Suprapubic skin (tissue), 4 donors: ENCODE results near the gene NPM1. TPM values are rescaled to one million over a fixed set of nuclear protein-coding genes. Genes with fewer than 3 reads are reported as not detected.
"Not testable (repeated sequence)": the region's sequence is repeated elsewhere in the genome, so short reads cannot be mapped to it uniquely, and the experiment has no call there.

Experiments used
- DNase-seq, 2 donors: peaks; one replicate each; pipeline ENCODE4 v3.0.0-alpha.2; 2019; ENCODE audit warnings: low spot score in 2 of 2
- H3K27ac ChIP-seq: fragments of 200-600 bp; sonication (generic); one replicate; pipeline ENCODE4 v1.5.1; 2019
- H3K27me3 ChIP-seq: fragments of 200-600 bp; sonication (generic); one replicate; pipeline ENCODE4 v1.5.1; 2019
- H3K36me3 ChIP-seq: fragments of 200-600 bp; sonication (generic); one replicate; pipeline ENCODE4 v1.5.1; 2019
- H3K4me1 ChIP-seq: fragments of 200-600 bp; sonication (generic); one replicate; pipeline ENCODE4 v1.5.1; 2019
- H3K4me3 ChIP-seq: fragments of 200-600 bp; sonication (generic); one replicate; pipeline ENCODE4 v1.5.1; 2019; ENCODE audit warnings: mild to moderate bottlenecking
- H3K9me3 ChIP-seq: fragments of 200-600 bp; sonication (generic); one replicate; pipeline ENCODE4 v1.5.1; 2019
- EP300 ChIP-seq: sonication (generic); formaldehyde crosslinking; IDR thresholded peaks from one replicate; pipeline ENCODE4 v1.6.1; 2017; ENCODE audit warnings: antibody characterized with exemption
- POLR2A ChIP-seq, 2 donors: fragments of 450-650 bp; IDR thresholded peaks; one replicate each; pipeline ENCODE4 v1.6.1; 2017; ENCODE audit warnings: antibody characterized with exemption in 2 of 2, mild to moderate bottlenecking in 2 of 2, moderate library complexity in 2 of 2
- POLR2AphosphoS5 ChIP-seq, 3 donors: sonication (generic); formaldehyde crosslinking; IDR thresholded peaks; one replicate each; pipeline ENCODE4 v1.6.1; 2017; ENCODE audit warnings: antibody characterized with exemption in 3 of 3
- WGBS: methylation state at CpG from one replicate; pipeline ENCODE4 v1.1.5; 2018; 5-methylcytosine and 5-hydroxymethylcytosine counted together
- total RNA-seq, 4 donors: library from RNA; depleted of rRNA; stranded (reverse); fragments of >200 nt; gene quantifications; one replicate each; pipeline ENCODE4 v1.1.0, GENCODE V29; 2016
- TF ChIP-seq, protein P1 (sequence below), 2 donors: fragments of 200-600 bp in 1 of 2; fragments of 450-650 bp in 1 of 2; sonication (generic) in 1 of 2; IDR thresholded peaks; one replicate each; pipeline ENCODE4 v1.5.1; 2016 to 2019; ENCODE audit warnings: antibody characterized with exemption in 2 of 2, mild to moderate bottlenecking in 1 of 2, moderate library complexity in 1 of 2

The NPM1 gene
- total RNA-seq, 4 donors from 2014 or later, result 439 to 524 (median 469) TPM

DNA sequence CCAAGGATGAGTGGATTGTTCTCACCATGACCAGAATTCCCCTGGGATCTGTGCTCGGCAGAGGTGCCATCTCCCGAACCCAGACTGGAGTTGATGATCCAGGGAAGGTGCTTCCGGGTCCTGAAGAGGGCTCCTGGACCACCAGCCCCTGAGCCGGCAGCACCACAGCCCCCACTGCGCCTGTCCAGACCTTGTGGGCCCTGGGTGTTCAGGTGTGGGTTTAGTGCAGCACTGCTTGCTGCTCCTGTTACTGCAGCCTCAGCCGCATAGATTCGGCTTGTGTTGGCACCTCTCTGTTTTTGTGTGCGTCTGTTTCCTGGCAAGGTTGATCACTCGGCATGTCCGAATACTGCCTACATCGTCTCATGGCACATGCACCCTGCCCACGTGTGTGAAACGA is 16.3 kb upstream of the NPM1 start:
- Histone ChIP-seq H3K9me3 (no peaks in the 10 kb centered on the region), H3K4me1 (no peaks in the 10 kb centered on the region), H3K4me3 (no peak overlapping the region), H3K36me3 (no peaks in the 10 kb centered on the region), H3K27me3 (peaks cover 12% of the 10 kb centered on the region), H3K27ac (no peak overlapping the region)
- no peak for DNase-seq
- WGBS, result 75% methylated on average over 13 of the region's 13 CpGs
- TF ChIP-seq, protein P1, sequence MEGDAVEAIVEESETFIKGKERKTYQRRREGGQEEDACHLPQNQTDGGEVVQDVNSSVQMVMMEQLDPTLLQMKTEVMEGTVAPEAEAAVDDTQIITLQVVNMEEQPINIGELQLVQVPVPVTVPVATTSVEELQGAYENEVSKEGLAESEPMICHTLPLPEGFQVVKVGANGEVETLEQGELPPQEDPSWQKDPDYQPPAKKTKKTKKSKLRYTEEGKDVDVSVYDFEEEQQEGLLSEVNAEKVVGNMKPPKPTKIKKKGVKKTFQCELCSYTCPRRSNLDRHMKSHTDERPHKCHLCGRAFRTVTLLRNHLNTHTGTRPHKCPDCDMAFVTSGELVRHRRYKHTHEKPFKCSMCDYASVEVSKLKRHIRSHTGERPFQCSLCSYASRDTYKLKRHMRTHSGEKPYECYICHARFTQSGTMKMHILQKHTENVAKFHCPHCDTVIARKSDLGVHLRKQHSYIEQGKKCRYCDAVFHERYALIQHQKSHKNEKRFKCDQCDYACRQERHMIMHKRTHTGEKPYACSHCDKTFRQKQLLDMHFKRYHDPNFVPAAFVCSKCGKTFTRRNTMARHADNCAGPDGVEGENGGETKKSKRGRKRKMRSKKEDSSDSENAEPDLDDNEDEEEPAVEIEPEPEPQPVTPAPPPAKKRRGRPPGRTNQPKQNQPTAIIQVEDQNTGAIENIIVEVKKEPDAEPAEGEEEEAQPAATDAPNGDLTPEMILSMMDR (IDR thresholded peaks at IDR 0.05), result no peak
- TF ChIP-seq POLR2AphosphoS5 (IDR thresholded peaks at IDR 0.05) (no peak), POLR2A (IDR thresholded peaks at IDR 0.05) (no peak), EP300 (no peak)

DNA sequence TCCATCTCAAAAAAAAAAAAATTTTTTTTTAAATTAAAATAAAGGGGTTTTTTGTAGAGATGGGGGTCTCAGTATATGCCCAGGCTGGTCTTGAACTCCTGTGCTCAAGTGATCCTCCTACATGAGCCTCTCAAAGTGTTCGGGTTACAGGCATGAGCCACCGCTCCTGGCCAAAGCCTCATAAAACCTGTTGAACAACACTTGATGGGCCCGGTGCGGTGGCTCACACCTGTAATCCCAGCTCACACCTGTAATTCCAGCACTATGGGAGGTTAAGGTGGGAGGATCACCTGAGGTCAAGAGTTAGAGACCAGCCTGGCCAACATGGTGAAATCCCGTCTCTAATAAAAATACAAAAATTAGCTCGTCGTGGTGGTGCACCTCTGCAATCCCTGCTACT is 7.7 kb upstream of the NPM1 start:
- H3K27ac ChIP-seq, result no peak overlapping the region
- WGBS, result 89% methylated on average over 7 of the region's 7 CpGs
- no peaks in the 10 kb centered on the region for H3K27me3 ChIP-seq
- no peaks in the 10 kb centered on the region for H3K9me3 ChIP-seq
- TF ChIP-seq POLR2AphosphoS5 (IDR thresholded peaks at IDR 0.05), result no peak
- TF ChIP-seq EP300, result no peak
- no peak for TF ChIP-seq POLR2A (IDR thresholded peaks at IDR 0.05)
- TF ChIP-seq, protein P1 (IDR thresholded peaks at IDR 0.05), result no peak
- no peak for DNase-seq
- H3K4me1 ChIP-seq, result no peaks in the 10 kb centered on the region
- H3K4me3 ChIP-seq, result no peak overlapping the region
- H3K36me3 ChIP-seq, result no peaks in the 10 kb centered on the region

DNA sequence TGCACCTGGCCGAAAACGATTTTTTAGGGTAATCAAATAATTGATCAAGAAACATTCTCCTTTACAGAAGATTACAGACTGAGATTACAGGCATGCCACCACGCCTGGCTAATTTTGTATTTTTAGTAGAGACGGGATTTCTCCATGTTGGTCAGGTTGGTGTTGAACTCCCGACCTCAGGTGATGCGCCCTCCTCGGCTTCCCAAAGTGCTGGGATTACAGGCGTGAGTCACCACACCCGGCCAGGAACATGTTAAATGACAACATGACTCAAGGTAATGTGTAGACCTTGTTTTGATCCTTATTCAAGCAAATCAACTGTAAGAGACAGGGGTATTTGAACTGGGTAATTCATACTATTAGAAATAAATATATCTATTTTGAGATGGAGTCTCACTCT is 3.2 kb upstream of the NPM1 start:
- H3K9me3 ChIP-seq, H3K27ac ChIP-seq, H3K27me3 ChIP-seq, H3K36me3 ChIP-seq, DNase-seq, H3K4me3 ChIP-seq: not testable (repeated sequence)
- H3K4me1 ChIP-seq, result peaks cover 13% of the 10 kb centered on the region
- 88% methylated on average over 9 of the region's 9 CpGs for WGBS

DNA sequence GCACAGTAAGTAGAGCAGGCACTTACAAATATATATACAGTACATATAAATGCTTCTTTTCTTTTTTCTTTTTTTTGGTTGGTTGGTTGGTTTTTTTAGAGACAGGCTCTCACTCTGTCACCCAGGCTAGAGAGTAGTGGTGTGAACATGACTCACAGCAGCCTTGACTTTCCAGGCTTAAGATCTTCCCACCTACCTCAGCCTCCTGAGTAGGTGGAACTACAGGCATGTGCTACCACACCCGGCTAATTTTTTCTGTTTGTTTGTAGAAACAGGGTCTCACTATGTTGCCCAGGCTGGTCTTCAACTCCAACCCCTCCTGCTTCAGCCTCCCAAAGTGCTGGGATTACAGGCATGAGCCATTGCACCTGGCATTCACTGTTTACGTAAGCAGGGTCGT is 2.6 kb upstream of the NPM1 start:
- WGBS, result 84% methylated on average over 3 of the region's 3 CpGs
- DNase-seq, H3K27ac ChIP-seq, H3K9me3 ChIP-seq, H3K4me3 ChIP-seq, H3K36me3 ChIP-seq, H3K27me3 ChIP-seq: not testable (repeated sequence)
- peaks cover 19% of the 10 kb centered on the region for H3K4me1 ChIP-seq

DNA sequence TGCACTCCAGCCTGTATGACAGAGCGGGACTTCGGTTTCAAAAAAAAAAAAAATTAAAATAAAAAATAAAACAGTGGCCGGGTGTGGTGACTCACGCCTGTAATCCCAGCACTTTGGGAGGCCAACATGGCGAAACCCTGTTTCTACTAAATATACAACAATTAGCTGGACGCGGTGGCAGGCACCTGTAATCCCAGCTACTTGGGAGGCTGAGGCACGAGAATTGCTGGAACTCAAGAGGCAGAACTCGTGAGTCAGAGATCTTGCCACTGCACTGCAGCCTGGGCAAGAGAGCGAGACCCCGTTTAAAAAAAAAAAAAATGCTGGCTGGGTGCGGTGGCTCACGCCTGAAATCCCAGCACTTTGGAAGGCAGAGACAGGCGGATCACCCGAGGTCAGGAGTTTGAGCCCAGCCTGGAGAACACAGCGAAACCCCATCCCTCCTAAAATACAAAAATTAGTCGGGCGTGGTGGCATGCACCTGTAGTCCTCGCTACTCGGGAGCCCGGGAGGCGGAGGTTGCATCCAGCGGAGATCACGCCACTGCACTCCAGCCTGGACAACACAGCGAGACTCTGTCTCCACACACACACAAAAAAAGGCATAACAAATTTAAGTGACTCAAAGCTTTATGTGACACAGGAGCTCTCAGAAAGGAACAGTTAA is 1.5 kb upstream of the NPM1 start:
- no peak for TF ChIP-seq POLR2A (IDR thresholded peaks at IDR 0.05)
- TF ChIP-seq EP300, result no peak
- no peak for TF ChIP-seq POLR2AphosphoS5 (IDR thresholded peaks at IDR 0.05)
- TF ChIP-seq, protein P1 (IDR thresholded peaks at IDR 0.05), result no peak
- no peaks in the 10 kb centered on the region for H3K9me3 ChIP-seq
- 94% methylated on average over 25 of the region's 25 CpGs for WGBS

DNA sequence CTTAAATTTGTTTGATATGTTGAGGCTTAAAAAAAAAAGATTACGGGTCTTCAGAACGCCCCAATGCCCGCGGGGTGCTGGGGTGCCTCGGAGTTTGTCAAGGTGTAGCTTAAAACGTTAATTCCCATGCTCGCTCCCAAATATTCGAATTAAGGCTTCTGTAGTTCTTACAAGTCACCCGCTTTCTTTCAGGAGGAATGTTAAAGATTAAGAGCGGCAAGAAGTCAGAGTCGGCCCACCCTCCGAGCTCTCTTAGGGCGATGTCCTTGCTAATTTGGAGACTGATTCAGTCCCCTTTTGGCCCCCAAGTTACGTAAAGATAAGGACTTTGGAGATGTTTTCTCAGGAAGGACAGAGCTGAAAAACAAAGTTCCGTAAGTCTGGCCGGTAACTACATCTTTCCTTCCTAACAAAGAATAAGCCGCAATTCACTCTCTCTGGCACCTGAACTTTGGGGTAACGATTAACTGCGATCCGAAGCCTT is 746 bp upstream of the NPM1 start:
- no peak for DNase-seq
- H3K36me3 ChIP-seq, result peaks cover 2% of the 10 kb centered on the region
- 8% methylated on average over 20 of the region's 20 CpGs for WGBS
- peaks cover 34% of the 10 kb centered on the region for H3K4me1 ChIP-seq
- H3K4me3 ChIP-seq, result peak overlapping the region; percentile 96
- no peaks in the 10 kb centered on the region for H3K27me3 ChIP-seq
- peak overlapping the region; percentile 96 for H3K27ac ChIP-seq
- H3K9me3 ChIP-seq, result no peaks in the 10 kb centered on the region
- no peak for TF ChIP-seq POLR2AphosphoS5 (IDR thresholded peaks at IDR 0.05)
- no peak for TF ChIP-seq POLR2A (IDR thresholded peaks at IDR 0.05)
- TF ChIP-seq, protein P1 (IDR thresholded peaks at IDR 0.05), result no peak
- no peak for TF ChIP-seq EP300

More for the DNA sequence above, 1.5 kb upstream of the NPM1 start:
- DNase-seq, result no peak
- Histone ChIP-seq H3K36me3 (no peaks in the 10 kb centered on the region), H3K4me1 (peaks cover 30% of the 10 kb centered on the region), H3K27ac (no peak overlapping the region), H3K27me3 (no peaks in the 10 kb centered on the region), H3K4me3 (no peak overlapping the region)
